Adipose tissue (tissue), 3 donors: ENCODE measurements around the gene TAF11L8. TPM values are rescaled to one million over a fixed set of nuclear protein-coding genes. Genes with fewer than 3 reads are reported as not detected.
"Not testable (repeated sequence)": the region's sequence is repeated elsewhere in the genome, so short reads cannot be mapped to it uniquely, and the experiment has no call there.

Experiments
- H3K27ac ChIP-seq: one replicate; pipeline ENCODE4 v1.5.1; 2013; ENCODE audit warnings: low read depth, low read length
- WGBS, 3 donors: extraction: QIAGEN DNeasy Blood & Tissue Kit; methylation state at CpG; one replicate each; pipeline ENCODE4 v1.1.7; 2013; 5-methylcytosine and 5-hydroxymethylcytosine counted together
- polyA plus RNA-seq, 3 donors: library from polyadenylated mRNA; stranded (reverse); fragments of 200-250 nt; gene quantifications; one replicate each; pipeline ENCODE4 v1.2.3, GENCODE V29; 2013
- donor health status: healthy with polysubstance abuse.
- donor health status: Bipolar disorder and iron deficiency.
- donor health status: healthy.

Gene TAF11L8
- not detected for polyA plus RNA-seq

DNA sequence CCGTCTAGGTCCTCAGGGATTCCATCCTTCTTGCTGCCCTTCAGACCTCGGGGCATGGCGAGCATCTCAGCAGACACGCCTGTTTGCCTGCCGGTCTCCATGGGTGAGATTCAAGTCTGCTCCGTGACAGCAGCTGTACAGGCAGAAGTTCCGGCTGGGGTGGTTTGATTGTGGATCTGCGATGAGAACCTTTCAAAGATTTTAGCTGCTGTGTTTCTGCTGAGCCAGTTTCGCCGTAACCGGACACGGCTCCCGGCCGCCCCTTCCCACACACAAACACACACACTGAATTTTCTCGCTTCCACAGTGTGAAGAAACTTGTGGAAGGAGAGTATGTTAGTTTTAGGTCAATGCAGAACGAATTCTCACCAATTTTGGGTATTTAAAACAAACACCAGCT, at the start of gene TAF11L8:
TSS of gene TAF11L8 (minus strand) at position 101 of the 400 bp plus-strand sequence.
- WGBS, 3 donors = no CpG with 5 or more reads among the region's 16 CpGs

DNA sequence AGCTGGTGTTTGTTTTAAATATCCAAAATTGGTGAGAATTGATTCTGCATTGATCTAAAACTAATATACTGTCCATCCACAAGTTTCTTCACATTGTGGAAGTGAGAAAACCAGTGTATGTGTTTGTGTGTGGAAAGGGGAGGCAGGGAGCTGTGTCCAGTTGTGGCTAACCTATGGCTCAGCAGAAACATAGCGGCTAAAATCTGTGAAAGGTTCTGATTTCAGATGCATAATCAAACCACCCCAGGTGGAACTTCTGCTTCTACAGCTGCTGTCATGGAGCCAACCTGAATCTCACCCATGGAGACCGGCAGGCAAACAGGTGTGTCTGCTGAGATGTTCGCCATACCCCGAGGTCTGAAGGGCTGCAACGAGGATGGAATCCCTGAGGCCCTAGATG, 43.4 kb upstream of the TAF11L8 start, which contains the start of gene TAF11L14:
TSS of gene TAF11L14 (plus strand) at position 301 of the 400 bp plus-strand sequence.
- 80 to 92% (median 89%) methylated on average over 5 of the region's 5 CpGs for WGBS, 3 donors

More for the DNA sequence above, at the start of gene TAF11L8:
- H3K27ac ChIP-seq = not testable (repeated sequence)

DNA sequence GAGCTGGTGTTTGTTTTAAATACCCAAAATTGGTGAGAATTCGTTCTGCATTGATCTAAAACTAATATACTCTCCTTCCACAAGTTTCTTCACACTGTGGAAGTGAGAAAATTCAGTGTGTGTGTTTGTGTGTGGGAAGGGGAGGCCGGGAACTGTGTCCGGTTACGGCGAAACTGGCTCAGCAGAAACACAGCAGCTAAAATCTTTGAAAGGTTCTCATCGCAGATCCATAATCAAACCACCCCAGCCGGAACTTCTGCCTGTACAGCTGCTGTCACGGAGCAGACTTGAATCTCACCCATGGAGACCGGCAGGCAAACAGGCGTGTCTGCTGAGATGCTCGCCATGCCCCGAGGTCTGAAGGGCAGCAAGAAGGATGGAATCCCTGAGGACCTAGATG, 41.0 kb upstream of the TAF11L8 start, which contains the start of gene TAF11L13:
TSS of gene TAF11L13 (plus strand) at position 301 of the 400 bp plus-strand sequence.
- WGBS, 3 donors = 65 to 96% (median 83%) methylated on average over 5 to 8 of the region's 12 CpGs
- not testable (repeated sequence) for H3K27ac ChIP-seq

More for the DNA sequence above, 43.4 kb upstream of the TAF11L8 start, which contains the start of gene TAF11L14:
- no peak within 1 kb of the TSS for H3K27ac ChIP-seq

DNA sequence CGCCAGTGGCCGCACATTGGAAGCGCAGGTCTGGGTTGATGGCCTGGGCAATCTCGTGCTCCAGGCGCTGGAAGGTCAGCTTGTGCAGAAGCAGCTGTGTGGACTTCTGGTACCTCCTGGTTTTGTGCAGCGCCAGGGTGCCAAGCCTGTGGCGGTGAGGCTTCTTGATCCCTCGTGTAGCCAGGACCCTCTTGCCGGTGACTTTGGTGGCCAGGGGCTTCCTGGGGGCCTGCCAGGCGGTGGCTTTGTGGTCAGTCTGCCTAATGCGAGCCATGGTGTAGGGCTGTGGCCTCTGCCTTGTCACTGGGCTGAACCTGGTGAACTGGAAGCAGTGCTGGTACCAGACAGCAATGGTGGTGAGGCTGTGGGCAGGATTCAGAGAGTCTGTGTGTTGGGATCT, 34.9 kb upstream of the TAF11L8 start:
- 80 to 92% (median 87%) methylated on average over 11 of the region's 11 CpGs for WGBS, 3 donors
- no peak overlapping the region for H3K27ac ChIP-seq

DNA sequence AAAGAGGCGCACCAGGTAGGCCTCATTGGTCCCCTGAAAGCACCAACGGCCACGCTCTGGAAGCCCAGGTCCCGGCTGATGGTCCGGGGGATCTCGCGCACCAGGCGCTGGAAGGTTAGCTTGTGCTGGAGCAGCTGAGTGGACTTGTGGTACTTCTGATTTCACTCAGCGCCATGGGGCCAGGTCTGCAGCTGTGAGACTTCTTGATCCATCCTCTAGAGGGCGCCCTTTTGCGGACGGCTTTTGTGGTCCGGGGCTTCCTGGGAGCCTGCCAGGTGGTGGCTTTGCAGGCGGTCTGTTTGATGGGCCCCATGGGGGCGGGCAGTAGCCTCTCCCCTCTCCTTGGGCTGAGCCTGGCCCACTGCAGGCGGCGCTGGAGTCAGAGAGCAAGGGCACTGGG, 29.9 kb upstream of the TAF11L8 start:
- WGBS, 3 donors = 82 to 88% (median 85%) methylated on average over 17 of the region's 17 CpGs
- no peak overlapping the region for H3K27ac ChIP-seq

DNA sequence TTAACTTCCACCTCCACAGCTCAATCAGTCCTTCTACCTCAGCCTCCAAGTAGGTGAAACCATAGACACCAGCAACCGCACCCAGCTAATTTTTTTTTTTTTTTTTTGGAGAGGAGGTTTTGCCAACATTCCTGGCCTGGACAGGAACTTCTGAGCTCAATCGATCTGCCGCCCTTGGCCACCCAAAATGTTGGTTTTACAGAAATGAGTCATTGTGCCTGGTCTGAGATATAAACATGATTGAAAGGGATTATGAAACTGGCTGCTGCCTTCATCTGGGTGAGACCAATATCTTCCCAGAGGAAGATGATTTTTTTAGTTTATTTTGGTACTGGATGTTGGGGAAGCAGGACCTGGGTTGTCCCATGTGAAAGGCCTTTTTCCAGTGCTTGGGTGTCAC, 28.6 kb upstream of the TAF11L8 start:
- H3K27ac ChIP-seq = no peak overlapping the region
- WGBS, 3 donors = 78 to 91% (median 80%) methylated on average over 3 of the region's 3 CpGs

DNA sequence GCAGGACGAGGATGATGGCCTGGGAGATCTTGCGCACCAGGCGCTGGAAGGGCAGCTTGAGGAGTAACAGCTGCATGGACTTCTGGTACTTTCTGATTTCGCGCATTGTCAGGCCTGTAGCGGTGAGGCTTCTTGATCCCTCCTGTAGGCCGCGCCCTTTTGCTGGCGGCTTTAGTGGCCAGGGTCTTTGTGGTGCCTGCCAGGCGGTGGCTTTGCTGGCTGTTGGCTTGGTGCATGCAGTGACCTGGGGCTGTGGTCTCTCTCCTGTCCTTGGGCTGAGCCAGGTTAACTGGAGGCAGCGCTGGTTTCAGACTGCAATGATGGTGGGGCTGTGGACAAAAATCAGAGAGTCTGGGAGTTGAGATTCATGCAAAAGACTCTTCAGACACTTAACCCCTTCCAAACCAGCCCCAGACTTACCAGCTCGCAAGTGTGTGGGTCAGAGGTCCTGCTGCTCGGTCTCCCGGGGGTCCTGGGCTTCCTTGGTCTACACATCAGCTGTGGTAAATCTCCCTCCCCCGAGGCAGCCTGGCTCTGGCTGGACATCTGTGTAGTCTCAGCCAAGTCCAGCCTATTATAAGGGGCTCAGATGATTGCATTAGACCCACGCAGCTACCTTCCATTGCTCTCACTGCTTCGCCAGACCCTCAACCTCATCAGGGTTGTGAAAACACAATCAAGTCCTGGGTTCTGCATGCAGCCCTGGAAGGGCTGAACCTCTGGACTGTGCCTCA, 24.3 kb upstream of the TAF11L8 start:
- WGBS, 3 donors = 87 to 94% (median 88%) methylated on average over 17 of the region's 17 CpGs
- no peak overlapping the region for H3K27ac ChIP-seq

DNA sequence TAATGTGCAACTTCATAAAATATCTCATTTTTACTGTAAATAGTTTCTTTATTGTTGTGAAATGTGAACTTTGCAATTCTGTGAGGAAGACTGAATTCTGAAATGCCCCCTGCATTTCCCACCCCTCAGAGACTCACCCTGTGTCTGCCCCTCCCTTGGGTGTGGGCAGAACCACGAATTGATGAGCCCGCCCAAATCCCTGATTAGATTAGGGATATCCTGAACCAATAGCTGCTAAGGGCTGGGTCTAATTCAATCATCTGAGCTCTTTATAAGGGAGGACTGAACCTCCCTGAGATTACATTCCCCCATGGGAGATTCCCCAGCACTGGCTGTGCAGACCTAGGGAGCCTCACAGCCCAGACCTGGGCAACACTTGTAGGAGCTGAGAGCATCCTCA, 19.3 kb upstream of the TAF11L8 start, which contains the start of gene TAF11L12:
TSS of gene TAF11L12 (plus strand) at position 301 of the 400 bp plus-strand sequence.
- WGBS, 3 donors = 67 to 73% (median 68%) methylated on average over 2 of the region's 2 CpGs
- H3K27ac ChIP-seq = not testable (repeated sequence)

DNA sequence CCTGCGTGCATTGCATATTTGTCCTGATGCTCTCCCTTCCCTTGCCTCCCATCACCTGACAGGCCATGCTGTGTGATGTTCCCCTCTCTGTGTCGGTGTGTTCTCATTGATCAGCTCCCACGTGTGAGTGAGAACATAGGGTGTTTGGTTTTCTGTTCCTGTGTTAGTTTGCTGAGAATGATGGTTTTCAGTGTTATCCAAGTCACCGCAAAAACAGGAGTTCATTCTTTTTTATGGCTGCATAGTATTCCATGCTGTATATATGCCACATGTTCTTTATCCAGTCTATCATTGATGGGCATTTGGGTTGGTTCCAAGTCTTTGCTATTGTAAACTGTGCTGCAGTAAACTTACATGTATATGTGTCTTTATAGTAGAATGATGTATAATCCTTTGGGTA, 16.7 kb upstream of the TAF11L8 start:
- not testable (repeated sequence) for H3K27ac ChIP-seq
- 78 to 89% (median 78%) methylated on average over 4 of the region's 4 CpGs for WGBS, 3 donors

DNA sequence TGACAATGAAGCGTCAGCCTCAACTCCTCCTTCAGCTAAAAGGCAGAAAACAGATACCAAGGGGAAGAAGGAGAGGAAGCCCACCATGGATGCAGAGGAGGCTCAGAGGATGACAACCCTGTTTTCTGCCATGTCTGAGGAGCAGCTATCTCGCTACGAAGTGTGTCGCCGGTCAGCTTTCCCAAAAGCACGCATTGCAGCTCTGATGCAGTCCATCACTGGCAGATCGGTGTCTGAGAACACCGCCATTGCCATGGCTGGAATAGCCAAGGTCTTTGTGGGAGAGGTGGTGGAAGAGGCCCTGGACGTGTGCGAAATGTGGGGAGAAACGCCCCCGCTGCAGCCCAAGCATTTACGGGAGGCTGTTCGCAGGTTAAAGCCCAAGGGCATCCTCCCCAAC, 14.2 kb upstream of the TAF11L8 start:
- no peak overlapping the region for H3K27ac ChIP-seq
- 90 to 95% (median 95%) methylated on average over 14 of the region's 14 CpGs for WGBS, 3 donors

DNA sequence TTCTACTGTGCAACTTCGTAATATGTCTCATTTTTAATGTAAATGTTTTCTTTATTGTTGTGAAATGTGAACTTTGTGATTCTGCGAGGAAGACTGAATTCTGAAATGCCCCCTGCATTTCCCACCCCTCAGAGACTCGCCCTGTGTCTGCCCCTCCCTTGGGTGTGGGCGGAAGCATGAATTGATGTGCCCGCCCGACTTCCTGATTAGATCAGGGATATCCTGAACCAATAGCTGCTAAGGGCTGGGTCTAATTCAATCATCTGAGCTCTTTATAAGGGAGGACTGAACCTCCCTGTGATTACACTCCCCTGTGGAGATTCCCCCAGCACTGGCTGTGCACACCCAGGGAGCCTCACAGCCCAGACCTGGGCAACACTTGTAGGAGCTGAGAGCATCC, 13.1 kb upstream of the TAF11L8 start, which contains the start of gene TAF11L11:
TSS of gene TAF11L11 (plus strand) at position 304 of the 400 bp plus-strand sequence.
- 61 to 69% (median 68%) methylated on average over 6 of the region's 6 CpGs for WGBS, 3 donors
- not testable (repeated sequence) for H3K27ac ChIP-seq

DNA sequence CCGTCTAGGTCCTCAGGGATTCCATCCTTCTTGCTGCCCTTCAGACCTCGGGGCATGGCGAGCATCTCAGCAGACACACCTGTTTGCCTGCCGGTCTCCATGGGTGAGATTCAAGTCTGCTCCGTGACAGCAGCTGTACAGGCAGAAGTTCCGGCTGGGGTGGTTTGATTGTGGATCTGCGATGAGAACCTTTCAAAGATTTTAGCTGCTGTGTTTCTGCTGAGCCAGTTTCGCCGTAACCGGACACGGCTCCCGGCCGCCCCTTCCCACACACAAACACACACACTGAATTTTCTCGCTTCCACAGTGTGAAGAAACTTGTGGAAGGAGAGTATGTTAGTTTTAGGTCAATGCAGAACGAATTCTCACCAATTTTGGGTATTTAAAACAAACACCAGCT, 7.0 kb upstream of the TAF11L8 start, which contains the start of gene TAF11L10:
TSS of gene TAF11L10 (minus strand) at position 101 of the 400 bp plus-strand sequence.
- H3K27ac ChIP-seq = not testable (repeated sequence)
- no CpG with 5 or more reads among the region's 15 CpGs for WGBS, 3 donors

DNA sequence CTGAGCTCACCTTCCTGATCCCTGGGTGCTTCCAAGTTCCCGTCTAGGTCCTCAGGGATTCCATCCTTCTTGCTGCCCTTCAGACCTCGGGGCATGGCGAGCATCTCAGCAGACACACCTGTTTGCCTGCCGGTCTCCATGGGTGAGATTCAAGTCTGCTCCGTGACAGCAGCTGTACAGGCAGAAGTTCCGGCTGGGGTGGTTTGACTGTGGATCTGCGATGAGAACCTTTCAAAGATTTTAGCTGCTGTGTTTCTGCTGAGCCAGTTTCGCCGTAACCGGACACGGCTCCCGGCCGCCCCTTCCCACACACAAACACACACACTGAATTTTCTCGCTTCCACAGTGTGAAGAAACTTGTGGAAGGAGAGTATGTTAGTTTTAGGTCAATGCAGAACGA, 3.5 kb upstream of the TAF11L8 start, which contains the start of gene TAF11L9:
TSS of gene TAF11L9 (minus strand) at position 140 of the 400 bp plus-strand sequence.
- 89 to 98% (median 91%) methylated on average over 6 to 10 of the region's 15 CpGs for WGBS, 3 donors
- H3K27ac ChIP-seq = not testable (repeated sequence)

DNA sequence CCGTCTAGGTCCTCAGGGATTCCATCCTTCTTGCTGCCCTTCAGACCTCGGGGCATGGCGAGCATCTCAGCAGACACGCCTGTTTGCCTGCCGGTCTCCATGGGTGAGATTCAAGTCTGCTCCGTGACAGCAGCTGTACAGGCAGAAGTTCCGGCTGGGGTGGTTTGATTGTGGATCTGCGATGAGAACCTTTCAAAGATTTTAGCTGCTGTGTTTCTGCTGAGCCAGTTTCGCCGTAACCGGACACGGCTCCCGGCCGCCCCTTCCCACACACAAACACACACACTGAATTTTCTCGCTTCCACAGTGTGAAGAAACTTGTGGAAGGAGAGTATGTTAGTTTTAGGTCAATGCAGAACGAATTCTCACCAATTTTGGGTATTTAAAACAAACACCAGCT, 5.1 kb downstream of the TAF11L8 start, which contains the start of gene TAF11L7:
TSS of gene TAF11L7 (minus strand) at position 101 of the 400 bp plus-strand sequence.
- H3K27ac ChIP-seq = not testable (repeated sequence)
- no CpG with 5 or more reads among the region's 16 CpGs for WGBS, 3 donors

Other genes with a start within 250 kb of the TAF11L8 start
- not detected for gene TAF11L2, start 92.7 kb downstream of the TAF11L8 start, polyA plus RNA-seq
- not detected for gene TAF11L3, start 72.6 kb downstream of the TAF11L8 start, polyA plus RNA-seq
- gene TAF11L4, start 69.2 kb downstream of the TAF11L8 start, polyA plus RNA-seq = not detected
- gene TAF11L5, start 65.7 kb downstream of the TAF11L8 start, polyA plus RNA-seq = not detected
- gene TAF11L6, start 62.3 kb downstream of the TAF11L8 start, polyA plus RNA-seq = not detected
- gene TAF11L7, start 5.2 kb downstream of the TAF11L8 start, polyA plus RNA-seq = not detected
- not detected for gene TAF11L9, start 3.4 kb upstream of the TAF11L8 start, polyA plus RNA-seq
- not detected for gene TAF11L10, start 6.9 kb upstream of the TAF11L8 start, polyA plus RNA-seq
- gene TAF11L11, start 13.2 kb upstream of the TAF11L8 start, polyA plus RNA-seq = not detected
- not detected for gene TAF11L12, start 19.4 kb upstream of the TAF11L8 start, polyA plus RNA-seq
- not detected for gene TAF11L13, start 41.1 kb upstream of the TAF11L8 start, polyA plus RNA-seq
- gene TAF11L14, start 43.5 kb upstream of the TAF11L8 start, polyA plus RNA-seq = not detected